Right lobe of liver (tissue), 4 donors: ENCODE data around the gene TAF3.

ENCODE experiments used
- POLR2A ChIP-seq: fragments of 450-650 bp; IDR thresholded peaks from one replicate; pipeline ENCODE4 v1.6.1; 2017; ENCODE audit warnings: antibody characterized with exemption, mild to moderate bottlenecking
- TF ChIP-seq, protein P1 (sequence below), 4 donors: fragments of 200-600 bp in 3 of 4; fragments of 450-650 bp in 1 of 4; IDR thresholded peaks; one replicate each; pipeline versions ENCODE4 v1.5.1 to v1.8.0; 2016 to 2022; ENCODE audit warnings: antibody characterized with exemption in 4 of 4, mild to moderate bottlenecking in 2 of 4
- donor health status: DM: no; HTN: no; CAD: no.
- donor health status: DM: no; HTN: no; CAD: no.
- donor health status: DM: no; HTN: yes; CAD: no.

DNA sequence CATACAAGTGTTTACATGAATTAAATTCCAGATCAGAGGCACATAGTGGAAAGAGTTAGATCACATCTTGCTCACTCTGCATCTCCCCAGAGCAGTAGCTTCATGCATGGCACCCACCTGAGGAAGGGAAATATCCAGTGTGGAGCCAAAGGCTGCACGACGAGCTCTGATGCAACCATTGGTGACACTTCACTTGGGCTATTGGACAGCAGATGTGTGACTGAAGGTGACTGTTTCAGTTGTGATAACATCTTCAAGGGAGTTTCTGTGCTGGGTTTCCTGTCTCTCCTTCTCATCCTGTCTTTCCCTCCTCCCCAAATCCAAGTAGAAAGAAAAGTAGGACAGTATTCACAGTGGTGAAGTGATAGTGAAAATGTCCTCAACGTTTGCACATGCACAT is 115.0 kb downstream of the TAF3 start:
- TF ChIP-seq, protein P1, sequence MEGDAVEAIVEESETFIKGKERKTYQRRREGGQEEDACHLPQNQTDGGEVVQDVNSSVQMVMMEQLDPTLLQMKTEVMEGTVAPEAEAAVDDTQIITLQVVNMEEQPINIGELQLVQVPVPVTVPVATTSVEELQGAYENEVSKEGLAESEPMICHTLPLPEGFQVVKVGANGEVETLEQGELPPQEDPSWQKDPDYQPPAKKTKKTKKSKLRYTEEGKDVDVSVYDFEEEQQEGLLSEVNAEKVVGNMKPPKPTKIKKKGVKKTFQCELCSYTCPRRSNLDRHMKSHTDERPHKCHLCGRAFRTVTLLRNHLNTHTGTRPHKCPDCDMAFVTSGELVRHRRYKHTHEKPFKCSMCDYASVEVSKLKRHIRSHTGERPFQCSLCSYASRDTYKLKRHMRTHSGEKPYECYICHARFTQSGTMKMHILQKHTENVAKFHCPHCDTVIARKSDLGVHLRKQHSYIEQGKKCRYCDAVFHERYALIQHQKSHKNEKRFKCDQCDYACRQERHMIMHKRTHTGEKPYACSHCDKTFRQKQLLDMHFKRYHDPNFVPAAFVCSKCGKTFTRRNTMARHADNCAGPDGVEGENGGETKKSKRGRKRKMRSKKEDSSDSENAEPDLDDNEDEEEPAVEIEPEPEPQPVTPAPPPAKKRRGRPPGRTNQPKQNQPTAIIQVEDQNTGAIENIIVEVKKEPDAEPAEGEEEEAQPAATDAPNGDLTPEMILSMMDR (IDR thresholded peaks at IDR 0.05) = no peak
- TF ChIP-seq POLR2A = no peak
